Measurements from ENCODE around the gene ADAM19.

ADAM19 gene

DNA sequence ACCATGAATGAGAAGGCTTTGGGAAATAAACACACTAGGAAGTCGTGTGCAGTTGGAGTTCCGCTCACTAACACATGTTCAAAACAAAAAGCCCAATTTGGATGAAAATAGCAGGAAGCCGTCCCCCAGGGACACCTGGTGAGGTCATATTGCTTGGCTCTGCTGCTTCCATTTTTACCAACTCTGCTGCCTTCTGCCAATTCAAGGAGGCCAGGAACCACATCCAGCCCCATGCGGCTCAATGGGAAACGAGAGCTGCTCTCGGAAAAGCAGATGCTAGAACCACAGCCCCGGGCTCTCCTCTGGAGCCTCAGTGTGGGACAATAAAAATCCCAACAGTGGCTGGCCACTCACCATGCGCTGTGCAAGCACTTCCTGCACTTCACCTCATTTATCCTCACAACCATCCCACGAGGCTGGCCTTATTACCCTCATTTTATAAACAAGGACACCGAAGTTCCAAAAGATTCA is 13.4 kb downstream of the ADAM19 start:
- no peak for DNase-seq (ENCODE audit: low read depth in 2 of 2)

DNA sequence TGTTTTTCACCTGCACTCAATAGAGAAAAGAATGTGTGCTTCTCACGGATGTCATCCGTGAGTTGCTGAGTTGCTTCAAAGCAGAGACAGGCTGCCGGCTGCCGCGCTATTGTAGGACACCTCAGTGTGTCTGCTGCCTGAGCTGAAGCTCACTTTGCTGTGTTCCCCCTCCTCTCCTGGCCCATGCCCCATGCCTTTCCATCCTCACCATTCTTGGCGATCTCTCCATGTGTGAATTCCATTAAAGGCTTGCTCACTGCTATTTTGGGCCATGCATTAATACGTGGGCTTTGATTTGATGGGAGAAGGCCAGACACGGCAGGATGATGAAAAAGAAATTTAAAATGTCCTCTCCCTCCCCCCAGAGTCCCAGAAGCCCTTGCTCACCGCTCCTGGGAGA is 14.5 kb downstream of the ADAM19 start:
- no peak for DNase-seq (ENCODE audit: low read depth in 2 of 2)

DNA sequence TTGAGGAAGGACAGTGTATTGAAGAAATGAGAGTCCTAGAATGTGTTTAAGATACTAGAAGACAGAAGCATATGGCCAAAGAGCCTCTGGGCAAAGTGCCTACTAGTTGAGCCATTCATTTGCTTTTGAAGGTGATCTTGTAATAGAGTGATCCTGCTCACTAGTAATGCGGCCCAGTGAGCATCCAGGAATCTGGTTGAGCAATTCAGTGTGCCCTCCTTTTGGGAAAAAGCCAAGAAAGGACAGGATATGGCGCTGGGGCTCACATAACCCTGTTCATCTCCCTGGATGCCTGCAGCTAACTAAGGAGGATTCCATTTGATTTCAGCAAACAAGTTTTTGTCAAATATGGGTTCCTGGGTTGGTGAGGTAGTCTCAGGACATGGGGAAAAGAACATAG is 16.3 kb downstream of the ADAM19 start:
- DNase-seq (ENCODE audit: low read depth in 2 of 2) = no peak

DNA sequence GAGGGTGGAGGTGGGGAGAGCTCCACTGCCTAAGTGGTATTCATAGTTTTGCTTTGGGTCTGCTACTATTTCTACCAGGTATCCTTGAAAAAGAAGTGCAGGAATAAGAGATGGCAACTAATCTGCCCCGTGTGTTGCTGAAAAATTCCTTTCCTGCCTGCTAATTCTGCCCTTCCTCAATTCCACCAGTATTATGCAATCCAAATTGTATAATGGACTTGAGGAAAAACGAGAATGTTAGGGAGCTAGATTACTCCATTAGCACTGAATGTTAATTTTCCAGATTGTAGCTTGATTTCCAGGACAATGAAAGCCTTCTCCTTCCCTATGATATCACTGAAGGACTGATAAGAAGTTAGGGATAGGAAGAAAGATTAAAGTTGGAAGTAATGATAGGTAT is 16.9 kb downstream of the ADAM19 start:
- DNase-seq (ENCODE audit: low read depth in 2 of 2) = no peak

DNA sequence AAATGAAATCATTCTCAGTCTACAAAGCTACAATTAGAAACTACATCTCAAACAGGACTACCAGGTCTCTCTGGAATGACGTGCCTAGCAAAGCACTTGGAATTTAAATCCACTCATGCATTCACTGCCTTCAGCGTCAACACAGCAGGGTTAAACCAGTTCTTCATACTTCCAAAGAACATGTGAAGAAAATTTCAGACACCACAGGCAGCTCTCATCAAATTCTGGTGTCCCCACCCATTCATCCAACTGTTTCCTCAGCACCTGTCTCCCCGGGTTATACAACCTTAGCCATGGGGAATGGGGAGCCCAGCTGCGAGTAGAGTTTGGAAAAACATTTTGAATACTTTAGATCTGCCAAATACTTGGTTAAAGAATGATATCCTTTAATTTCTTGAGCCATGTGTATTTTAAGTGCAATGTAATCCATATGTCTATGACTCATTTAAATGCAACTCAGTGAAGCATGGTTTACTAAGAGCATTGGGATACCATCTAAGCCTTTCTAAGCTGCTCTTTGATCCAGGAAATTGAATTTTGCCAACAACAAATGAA is 17.5 kb downstream of the ADAM19 start:
- DNase-seq (ENCODE audit: low read depth in 2 of 2) = no peak

DNA sequence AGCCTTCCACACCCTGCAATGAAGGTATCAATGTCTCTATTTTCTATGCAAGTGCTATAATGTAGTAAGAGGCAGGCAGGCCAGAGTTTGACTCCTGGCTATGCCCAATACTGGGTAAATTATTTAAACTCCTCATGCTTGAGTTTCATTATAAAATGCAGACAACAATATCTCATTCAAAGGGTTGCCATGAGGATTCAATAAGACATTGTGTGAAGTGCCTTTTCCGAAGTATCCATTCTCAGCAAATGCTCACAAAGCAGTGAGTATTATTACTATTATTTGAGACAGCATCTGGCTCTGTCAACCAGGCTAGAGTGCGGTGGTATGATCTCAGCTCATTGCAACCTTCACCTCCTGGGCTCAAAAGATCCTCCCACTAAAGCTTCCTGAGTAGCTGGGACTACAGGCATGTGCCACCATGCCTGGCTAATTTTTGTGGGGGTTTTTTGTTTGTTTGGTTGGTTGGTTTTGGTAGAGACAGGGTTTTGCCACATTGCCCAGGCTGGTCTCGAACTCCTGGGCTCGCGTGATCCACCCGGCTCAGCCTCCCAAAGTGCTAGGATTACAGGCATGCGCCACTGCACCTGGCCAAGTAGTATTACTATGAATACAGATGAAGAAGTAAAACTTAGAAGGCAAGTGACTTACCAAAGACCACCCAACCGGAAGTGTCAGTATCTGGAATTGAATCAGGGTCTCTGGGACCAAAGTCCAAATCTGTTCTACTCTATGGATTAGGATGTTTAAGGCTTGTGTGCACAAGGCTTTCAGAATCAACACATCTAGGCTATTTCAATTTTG is 18.8 kb downstream of the ADAM19 start:
- no peak for DNase-seq (ENCODE audit: low read depth in 2 of 2)

DNA sequence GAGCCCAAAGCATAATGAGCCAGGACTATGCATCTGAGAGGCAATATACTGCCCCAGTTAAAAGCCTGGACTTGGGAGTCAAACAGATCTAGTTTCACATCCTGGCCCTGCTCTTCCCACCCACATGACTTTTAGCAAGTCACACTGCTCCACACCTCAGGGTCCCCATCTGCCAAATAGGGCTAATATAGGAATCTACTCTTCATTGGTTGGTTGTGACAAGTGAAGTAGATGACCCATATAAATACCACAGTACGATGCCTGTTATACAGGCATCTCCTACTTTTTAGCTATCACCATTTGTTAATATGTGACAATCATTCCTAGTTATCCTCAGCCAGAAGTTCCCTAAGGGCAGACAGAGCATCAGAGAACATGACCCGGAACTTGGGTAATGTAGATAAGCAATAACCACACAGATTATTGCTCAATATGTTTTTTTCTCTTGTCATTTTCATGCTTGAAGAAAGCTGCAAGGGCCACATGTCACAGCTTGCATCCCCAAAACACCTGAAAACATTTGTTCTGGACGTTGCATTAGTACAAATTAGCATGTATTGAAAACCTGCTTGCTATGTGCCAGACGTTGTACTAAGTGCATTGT is 20.4 kb downstream of the ADAM19 start:
- no peak for DNase-seq (ENCODE audit: low read depth in 2 of 2)

DNA sequence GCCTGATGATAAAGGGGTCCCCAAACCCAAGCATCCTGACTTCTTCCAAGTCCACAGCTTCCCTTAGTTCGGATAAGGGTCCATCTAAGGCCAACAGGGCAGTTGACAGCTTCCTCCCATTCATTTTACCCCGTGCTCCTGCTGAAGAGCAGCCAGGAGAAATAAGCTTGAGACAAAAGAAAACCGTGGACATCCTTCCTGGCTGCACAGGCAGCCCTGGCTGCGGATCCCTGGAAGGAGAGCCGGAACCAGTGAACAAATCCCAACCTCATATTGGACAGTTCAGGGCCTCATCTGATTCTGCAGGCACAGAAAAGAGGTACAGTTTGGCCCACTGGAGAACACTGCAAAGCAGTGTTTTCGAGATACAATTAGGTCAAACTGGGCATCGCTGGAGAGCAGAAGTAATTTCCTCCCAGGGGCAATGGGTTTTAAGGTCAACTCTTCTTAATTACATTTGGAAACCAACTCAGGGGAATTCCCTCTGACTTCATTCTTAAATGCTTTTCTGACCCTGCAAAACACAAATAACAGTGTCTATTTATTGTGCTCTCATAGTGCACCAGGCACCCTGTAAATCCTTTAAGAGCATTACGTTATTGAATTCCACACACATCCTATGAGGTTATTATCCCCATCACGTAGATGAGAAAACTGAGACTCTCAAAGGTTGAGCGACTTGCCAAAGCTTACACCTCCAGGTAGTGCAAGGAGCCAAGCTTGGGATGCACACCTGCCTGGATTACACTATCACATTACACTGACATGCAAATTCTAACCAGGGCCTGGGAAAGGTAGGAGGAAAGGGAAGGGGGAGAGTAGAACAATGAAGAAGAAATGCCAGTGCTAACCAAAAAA is 21.2 kb downstream of the ADAM19 start:
- no peak for DNase-seq (ENCODE audit: low read depth in 2 of 2)

DNA sequence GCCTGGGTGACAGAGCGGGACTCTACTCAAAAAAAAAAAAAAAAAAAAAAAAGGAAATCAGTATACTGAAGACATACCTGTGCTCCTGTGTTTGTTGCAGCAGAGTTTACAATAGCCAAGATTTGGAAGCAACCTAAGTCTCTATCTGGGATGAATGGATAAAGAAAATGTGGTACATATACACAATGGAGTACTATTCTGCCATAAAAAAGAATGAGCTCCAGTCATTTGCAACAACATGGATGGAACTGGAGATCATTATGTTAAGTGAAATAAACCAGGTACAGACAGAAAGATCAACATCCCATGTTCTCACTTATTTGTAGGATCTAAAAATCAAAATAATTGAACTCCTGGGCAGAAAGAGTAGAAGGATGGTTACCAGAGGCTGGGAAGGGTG is 22.9 kb downstream of the ADAM19 start:
- DNase-seq (ENCODE audit: low read depth in 2 of 2) = no peak

DNA sequence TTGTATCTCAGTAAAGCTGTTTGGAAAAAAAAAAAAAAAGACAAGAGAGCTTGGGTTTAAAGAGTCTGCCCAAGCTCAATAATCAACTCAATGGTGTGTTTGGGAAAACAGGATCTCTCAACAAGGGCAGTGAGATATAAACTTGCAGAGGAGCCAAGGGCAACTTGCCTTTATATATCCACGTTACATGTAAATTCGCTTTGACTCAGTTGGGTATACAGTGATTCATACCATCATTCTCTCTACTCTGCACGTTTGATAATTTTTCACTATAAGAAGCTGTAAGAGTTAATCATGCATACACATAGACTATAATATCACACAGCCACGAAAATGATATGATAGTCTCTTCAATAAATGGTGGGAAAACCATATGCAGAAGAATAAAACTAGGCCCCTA is 24.9 kb downstream of the ADAM19 start:
- DNase-seq (ENCODE audit: low read depth in 2 of 2) = no peak

DNA sequence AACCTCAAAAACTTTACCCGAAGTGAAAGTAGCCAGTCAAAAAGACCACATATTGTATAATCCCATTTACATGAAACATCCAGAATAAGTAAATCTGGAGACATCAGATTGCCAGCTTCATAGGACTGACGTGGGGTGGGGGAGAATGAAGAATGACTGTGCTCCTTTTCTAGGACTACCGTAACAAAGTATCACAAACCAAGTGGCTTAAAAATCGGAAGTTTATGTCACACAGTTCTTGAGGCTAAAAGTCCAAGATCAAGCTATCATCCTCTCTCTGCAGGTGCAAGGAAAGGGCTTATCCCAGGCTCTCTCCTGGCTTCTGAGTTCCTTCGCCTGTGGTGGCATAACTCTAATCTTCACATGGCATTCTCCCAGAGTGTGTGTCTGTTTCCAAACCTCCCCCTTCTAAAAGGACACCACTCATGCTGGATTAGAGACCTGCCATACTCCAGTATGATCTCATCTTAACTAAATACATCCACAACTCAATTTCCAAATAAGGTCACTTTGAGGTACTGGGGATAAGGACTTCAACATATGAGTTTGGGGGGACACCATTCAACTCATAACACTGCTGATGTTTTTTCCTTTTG is 25.5 kb downstream of the ADAM19 start:
- DNase-seq (ENCODE audit: low read depth in 2 of 2) = no peak

DNA sequence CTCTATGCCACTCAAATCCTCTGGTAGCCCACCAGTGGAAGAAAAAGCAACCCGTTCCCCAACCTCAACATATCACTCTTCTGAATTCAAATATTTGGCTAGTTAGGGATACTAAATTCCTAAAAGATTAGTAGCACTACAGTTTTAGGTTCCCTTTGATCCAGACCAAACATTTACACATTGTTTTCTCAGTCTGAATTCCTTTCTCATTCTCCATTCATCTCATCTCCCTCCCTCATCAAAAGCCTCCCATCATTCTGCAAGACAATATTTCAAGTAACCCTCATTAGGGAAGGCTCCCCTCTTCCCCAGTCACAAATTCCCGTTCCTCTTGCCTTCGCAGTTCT is 26.3 kb downstream of the ADAM19 start:
- no peak for DNase-seq (ENCODE audit: low read depth in 2 of 2)

DNA sequence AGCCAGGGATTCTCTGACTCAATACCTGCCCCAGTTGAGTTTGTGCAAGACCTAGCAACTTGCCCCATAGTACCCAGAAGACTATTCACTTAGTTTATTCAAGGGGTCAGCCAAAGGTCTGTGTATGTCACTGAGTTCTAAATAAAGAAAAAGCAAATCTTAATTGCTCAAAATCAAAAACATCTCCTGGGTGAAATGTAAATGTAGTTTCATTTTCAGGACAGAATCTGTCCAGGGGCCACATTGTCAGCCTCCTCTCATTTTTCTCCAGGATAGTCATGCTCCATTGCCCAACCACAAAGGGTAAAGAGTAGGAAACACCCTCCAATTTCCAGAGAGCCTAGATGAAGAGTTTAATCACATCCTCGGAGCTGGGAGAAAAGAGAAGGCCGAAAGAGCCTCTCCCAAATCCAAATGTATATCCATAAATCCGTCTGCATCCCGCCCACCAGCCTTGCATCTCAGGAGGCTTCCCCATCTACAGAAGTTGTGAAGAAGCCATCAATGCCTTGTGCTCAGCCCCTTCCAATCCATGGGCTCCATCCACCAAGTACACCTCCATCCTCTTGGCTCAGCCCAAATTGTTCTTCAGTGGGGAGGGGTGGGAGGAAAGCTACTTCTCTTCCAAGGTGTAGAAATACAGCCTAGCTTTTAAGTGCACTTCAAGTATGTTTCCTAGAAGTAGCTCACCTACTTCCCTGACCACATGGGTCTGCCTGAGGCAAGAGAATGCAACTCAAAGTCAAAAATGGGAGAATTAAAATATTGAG is 26.9 kb downstream of the ADAM19 start:
- DNase-seq (ENCODE audit: low read depth in 2 of 2) = no peak

DNA sequence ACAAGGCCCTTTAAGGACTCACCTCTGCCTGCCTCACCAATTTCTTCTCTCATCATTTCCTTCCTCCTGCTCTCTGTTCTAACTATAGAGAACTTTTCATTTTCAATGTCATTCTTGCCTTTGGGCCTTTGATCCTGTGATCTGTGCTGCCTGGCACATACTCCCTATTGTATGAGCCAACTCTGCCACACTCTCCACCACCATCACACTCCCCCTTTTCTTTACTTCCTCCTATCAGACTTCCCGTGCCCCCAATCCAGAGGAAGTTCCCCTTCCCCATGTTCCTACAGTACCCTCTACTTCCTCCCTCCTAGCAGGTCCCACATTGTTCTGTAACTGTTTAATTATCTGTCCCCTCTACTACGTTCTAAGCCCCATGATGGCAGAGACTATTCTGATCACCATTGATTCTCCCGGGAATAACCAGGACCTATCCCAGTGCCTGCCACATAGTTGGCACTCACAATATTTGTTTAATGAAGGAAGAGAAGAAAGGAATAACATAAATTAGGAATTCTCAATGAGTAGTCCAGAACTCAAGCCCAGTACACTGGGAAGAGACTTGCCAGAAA is 27.5 kb downstream of the ADAM19 start:
- DNase-seq (ENCODE audit: low read depth in 2 of 2) = no peak

DNA sequence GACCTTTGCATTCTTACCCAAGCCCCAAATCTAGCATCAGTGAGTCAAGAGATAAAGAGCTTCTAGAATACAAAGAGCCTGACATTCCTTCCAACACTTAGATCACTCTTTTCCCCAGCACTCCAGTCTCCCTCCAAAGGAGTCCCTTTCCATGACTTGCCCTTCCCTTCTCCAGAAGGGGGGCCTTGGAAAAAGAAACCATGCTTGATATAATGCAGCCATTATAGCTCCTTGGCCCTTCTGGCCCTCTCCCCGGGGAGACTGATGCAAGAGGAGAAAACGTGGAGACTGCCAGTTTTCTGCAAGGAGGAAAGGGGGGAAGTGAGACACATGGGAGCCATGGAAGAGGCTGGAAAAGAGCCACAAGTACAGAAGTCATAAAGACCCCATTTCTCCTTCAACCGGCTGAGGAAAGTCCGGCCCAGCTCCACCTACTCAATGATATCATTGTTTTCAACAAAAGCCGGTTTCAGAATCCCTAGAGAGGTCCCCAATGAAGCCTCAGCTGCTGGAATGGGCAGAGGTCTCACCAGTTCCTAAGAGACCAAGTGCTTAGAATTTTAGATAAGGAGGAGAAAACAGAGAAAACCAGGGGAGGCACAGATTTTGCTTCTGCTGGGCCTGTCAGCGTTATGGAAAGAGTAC is 29.0 kb downstream of the ADAM19 start:
- no peak for DNase-seq (ENCODE audit: low read depth in 2 of 2)

DNA sequence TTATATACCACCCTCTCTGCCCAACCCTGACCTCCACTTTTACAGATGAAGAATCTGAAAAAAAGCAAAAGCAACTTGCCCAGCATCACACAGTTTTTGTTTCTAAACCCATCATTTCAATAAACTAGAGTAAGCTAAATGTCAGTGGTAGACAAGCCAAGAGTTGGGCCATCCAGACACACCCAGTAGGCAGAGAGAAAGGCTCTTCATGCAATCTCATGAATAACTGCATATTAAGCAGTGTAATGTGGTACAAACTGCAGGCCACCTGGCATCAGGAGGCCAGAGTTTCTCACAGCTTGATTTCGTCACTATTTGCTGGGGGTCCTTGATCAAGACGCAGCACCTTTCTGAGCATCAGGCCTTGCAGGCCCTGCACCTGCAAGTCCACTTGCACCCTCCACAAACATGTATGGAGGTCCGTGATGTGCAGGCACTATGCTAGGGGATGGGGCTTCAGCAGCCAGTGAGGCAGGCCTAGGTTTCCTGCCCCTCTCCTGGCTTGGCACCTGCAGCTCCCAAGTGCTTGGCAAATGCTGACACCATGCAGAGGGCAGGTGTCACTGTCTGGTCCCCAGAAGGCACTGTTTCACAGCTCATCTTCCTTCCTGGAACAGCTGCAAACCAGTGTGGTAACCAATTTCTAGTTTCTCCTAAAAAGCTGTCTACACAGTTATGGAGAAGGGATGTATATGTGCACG is 29.8 kb downstream of the ADAM19 start:
- DNase-seq (ENCODE audit: low read depth in 2 of 2) = no peak

DNA sequence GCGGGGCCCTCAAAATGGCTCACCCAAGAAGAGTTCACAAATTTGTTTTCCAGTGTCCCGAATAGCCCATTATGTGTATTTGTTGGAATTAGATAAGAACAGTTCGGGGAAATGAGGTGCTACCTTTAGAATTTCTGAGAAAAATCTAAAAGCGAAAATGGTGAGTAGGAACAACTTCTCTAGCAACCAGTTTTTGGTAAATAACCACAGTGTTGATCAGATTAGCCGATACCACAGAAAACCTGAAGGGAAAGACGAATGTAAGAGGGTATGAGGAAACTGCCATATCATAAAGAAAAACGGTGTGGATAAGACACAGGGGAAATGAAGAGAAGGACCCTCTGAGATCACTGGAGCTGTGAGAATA is 31.0 kb downstream of the ADAM19 start:
- DNase-seq (ENCODE audit: low read depth in 2 of 2) = no peak

DNA sequence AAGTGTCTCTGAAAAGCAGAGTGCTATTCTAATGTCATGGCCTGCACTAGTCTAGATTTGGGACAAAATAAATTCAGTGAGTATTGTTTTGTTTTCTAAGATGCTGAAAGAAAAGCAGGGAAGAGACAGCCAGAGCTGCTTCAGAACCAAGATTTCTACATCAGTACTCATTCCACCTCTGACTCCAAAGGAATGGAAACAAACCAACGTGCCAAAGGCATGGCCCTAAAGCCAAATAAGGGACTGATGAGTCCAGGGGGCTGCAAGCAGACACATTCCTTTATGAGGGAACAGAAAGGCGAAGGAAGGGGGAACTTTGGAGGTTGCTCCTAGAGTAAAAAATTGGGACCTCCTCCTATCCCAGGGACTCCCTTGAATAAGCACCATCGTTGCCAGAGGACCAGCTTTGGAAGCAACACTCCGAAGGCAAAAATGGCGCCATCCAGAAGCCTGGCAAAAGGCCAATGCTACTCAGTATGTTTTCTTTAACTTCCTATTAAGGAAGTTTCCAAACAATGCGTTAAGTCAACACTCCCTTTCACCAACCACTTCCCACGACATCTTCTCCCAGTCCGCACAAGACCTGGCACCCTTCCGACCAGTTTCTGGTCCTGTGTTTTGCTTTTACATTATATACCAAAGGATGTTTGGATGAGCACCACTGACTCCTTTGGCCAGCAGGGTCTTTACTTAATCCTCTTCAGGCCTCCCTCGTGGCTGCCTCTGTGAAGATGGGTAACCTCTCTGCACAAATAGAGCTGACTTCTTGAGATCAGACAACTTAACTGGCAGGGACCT is 31.6 kb downstream of the ADAM19 start:
- DNase-seq (ENCODE audit: low read depth in 2 of 2) = no peak

Data from activated CD4-positive, alpha-beta T cell treated with anti-CD3 and anti-CD28 coated beads for 24 hours (primary cell).